Measurements from ENCODE around the gene SLC36A4. TPM values are rescaled to one million over a fixed set of nuclear protein-coding genes. Genes with fewer than 3 reads are reported as not detected.

Gene SLC36A4
- total RNA-seq, 1 experiment from 2014 or later = 21.3 TPM

DNA sequence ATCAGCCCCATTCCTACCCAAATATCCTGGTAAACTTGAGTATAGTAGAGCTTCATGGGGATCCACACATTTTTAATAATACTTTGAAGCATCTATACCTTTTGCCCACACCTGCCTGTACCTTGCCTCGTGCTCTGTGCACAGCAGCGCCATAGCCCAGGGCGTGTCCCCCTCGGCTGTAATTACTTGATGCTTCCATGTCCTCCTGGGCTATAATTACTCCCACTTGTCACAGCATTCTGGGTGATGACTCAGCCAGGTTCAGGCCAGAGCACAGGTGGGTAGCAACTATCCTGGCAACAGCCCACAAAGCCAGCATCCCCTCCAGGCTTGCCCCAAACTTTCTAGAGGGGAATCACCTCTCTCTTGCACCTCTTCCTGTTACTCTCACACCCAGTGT lies 23.7 kb upstream of the SLC36A4 start:
- no peak for ATAC-seq
- Histone ChIP-seq H3K79me2 (ENCODE audit: low read length) (no peaks in the 10 kb centered on the region), H3K4me1 (ENCODE audit: insufficient read depth, low read length) (no peaks in the 10 kb centered on the region), H2AFZ (ENCODE audit: low read length) (no peak overlapping the region), H3K36me3 (ENCODE audit: low read depth, low read length) (no peaks in the 10 kb centered on the region), H3F3A (ENCODE audit: low read length, unreplicated experiment) (no peaks in the 10 kb centered on the region), H3K9me2 (replicated peaks; ENCODE audit: low read length) (no peaks in the 10 kb centered on the region), H3K27ac (ENCODE audit: low read length) (no peak overlapping the region), H3K4me2 (ENCODE audit: low read length) (no peak overlapping the region), H3K27me3 (ENCODE audit: low read length) (peaks cover 37% of the 10 kb centered on the region), H3K4me3 (ENCODE audit: low read length) (no peak overlapping the region), H3K9me3 (ENCODE audit: low read length) (no peaks in the 10 kb centered on the region), H3K9ac (ENCODE audit: low read length) (no peak overlapping the region), H4K20me1 (ENCODE audit: low read length) (no peaks in the 10 kb centered on the region)
- POLR2A ChIA-PET (ENCODE audit: unreplicated experiment) = no interaction called here
- intact Hi-C loops (cut with micrococcal nuclease) = no loop called here
- CTCF ChIA-PET = no interaction called here
- TF ChIP-seq EZH2 (IDR thresholded peaks at IDR 0.05; ENCODE audit: low read length, unreplicated experiment) (no peak), EZH2phosphoT487 (IDR thresholded peaks at IDR 0.05; ENCODE audit: borderline replicate concordance, low read length) (no peak)
- BruUV-seq (replicated peaks) = no TSS peak
- DNase-seq = no peak

DNA sequence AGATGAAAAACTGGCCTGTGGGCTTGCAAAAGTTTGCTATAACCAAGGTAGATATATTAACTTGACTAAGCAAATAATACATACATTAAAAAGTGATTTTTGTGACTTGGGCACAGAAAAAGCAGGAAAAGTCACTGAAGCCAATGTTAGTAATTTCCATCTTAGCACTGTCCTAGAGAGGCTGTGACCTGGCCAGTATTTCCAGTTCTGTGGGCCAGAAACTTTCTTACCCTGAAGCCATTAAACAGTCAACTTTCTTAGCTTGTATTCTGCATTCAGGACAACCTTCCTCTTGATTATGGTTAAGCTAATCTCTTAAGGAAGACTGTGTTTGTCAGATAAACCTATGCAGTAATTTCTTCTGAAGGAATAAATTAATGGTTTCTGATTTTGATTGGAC lies 22.3 kb upstream of the SLC36A4 start:
- BruUV-seq (replicated peaks) = no TSS peak
- H4K20me1 ChIP-seq (ENCODE audit: low read length) = no peaks in the 10 kb centered on the region
- no peaks in the 10 kb centered on the region for H3K9me2 ChIP-seq (replicated peaks; ENCODE audit: low read length)
- CTCF ChIA-PET = no interaction called here
- no peak overlapping the region for H3K4me3 ChIP-seq (ENCODE audit: low read length)
- H3F3A ChIP-seq (ENCODE audit: low read length, unreplicated experiment) = no peaks in the 10 kb centered on the region
- ATAC-seq (no peak), DNase-seq (no peak)
- H3K79me2 ChIP-seq (ENCODE audit: low read length) = no peaks in the 10 kb centered on the region
- TF ChIP-seq, protein P1, sequence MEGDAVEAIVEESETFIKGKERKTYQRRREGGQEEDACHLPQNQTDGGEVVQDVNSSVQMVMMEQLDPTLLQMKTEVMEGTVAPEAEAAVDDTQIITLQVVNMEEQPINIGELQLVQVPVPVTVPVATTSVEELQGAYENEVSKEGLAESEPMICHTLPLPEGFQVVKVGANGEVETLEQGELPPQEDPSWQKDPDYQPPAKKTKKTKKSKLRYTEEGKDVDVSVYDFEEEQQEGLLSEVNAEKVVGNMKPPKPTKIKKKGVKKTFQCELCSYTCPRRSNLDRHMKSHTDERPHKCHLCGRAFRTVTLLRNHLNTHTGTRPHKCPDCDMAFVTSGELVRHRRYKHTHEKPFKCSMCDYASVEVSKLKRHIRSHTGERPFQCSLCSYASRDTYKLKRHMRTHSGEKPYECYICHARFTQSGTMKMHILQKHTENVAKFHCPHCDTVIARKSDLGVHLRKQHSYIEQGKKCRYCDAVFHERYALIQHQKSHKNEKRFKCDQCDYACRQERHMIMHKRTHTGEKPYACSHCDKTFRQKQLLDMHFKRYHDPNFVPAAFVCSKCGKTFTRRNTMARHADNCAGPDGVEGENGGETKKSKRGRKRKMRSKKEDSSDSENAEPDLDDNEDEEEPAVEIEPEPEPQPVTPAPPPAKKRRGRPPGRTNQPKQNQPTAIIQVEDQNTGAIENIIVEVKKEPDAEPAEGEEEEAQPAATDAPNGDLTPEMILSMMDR (conservative IDR thresholded peaks at IDR 0.05; ENCODE audit: low read depth, low read length) = no peak
- no peak for TF ChIP-seq EZH2phosphoT487 (IDR thresholded peaks at IDR 0.05; ENCODE audit: borderline replicate concordance, low read length)
- no peak for TF ChIP-seq EZH2 (IDR thresholded peaks at IDR 0.05; ENCODE audit: low read length, unreplicated experiment)
- no peaks in the 10 kb centered on the region for H3K36me3 ChIP-seq (ENCODE audit: low read depth, low read length)
- H3K27ac ChIP-seq (ENCODE audit: low read length) = no peak overlapping the region
- POLR2A ChIA-PET (ENCODE audit: unreplicated experiment) = no interaction called here
- intact Hi-C loops (cut with micrococcal nuclease) = no loop called here
- H3K9me3 ChIP-seq (ENCODE audit: low read length) = no peaks in the 10 kb centered on the region
- no peak overlapping the region for H3K9ac ChIP-seq (ENCODE audit: low read length)
- H2AFZ ChIP-seq (ENCODE audit: low read length) = no peak overlapping the region
- no peaks in the 10 kb centered on the region for H3K4me1 ChIP-seq (ENCODE audit: insufficient read depth, low read length)
- no peak overlapping the region for H3K4me2 ChIP-seq (ENCODE audit: low read length)
- peaks cover 48% of the 10 kb centered on the region for H3K27me3 ChIP-seq (ENCODE audit: low read length)

DNA sequence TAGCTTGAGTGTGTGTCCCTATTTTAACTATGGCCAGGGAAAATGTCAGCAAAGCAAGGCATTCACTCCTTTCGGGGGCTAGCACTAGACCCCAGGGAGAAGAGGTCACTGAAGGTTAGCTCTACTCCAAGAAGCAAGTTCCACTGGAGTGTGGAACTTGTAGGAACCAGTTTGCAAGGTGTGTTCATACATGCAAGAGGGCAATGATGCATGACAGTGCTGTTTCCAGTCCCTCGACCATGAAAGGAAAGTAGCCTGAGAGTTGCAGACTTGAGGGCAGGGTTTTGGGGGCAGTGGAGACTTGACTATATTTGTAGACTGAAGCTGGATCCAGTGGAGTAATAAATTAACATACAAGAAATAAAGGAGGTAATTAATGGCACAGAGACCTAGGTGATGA lies 21.6 kb upstream of the SLC36A4 start:
- Histone ChIP-seq H3K4me3 (ENCODE audit: low read length) (no peak overlapping the region), H3K9ac (ENCODE audit: low read length) (no peak overlapping the region), H3K79me2 (ENCODE audit: low read length) (no peaks in the 10 kb centered on the region), H3K9me2 (replicated peaks; ENCODE audit: low read length) (no peaks in the 10 kb centered on the region), H3K4me1 (ENCODE audit: insufficient read depth, low read length) (no peaks in the 10 kb centered on the region), H4K20me1 (ENCODE audit: low read length) (no peaks in the 10 kb centered on the region), H3K27me3 (ENCODE audit: low read length) (peaks cover 48% of the 10 kb centered on the region), H3F3A (ENCODE audit: low read length, unreplicated experiment) (no peaks in the 10 kb centered on the region), H2AFZ (ENCODE audit: low read length) (no peak overlapping the region), H3K27ac (ENCODE audit: low read length) (no peak overlapping the region), H3K4me2 (ENCODE audit: low read length) (no peak overlapping the region), H3K36me3 (ENCODE audit: low read depth, low read length) (no peaks in the 10 kb centered on the region), H3K9me3 (ENCODE audit: low read length) (no peaks in the 10 kb centered on the region)
- POLR2A ChIA-PET (ENCODE audit: unreplicated experiment) = no interaction called here
- BruUV-seq (replicated peaks) = no TSS peak
- intact Hi-C loops (cut with micrococcal nuclease) = no loop called here
- CTCF ChIA-PET = no interaction called here
- DNase-seq (no peak), ATAC-seq (no peak)
- TF ChIP-seq EZH2 (IDR thresholded peaks at IDR 0.05; ENCODE audit: low read length, unreplicated experiment) (no peak), EZH2phosphoT487 (IDR thresholded peaks at IDR 0.05; ENCODE audit: borderline replicate concordance, low read length) (no peak)
- TF ChIP-seq, protein P1 (conservative IDR thresholded peaks at IDR 0.05; ENCODE audit: low read depth, low read length) = no peak

Data from PC-3 (cell line).